Ishikawa (cell line): ENCODE measurements around the gene TANC1.

Source experiments
- EGR1 ChIP-seq: IDR thresholded peaks from 2 replicates; pipeline ENCODE4 v1.6.1; 2012
- EP300 ChIP-seq: IDR thresholded peaks from 2 replicates; pipeline ENCODE4 v1.6.1; 2012; ENCODE audit warnings: borderline replicate concordance
- FOXM1 ChIP-seq: IDR thresholded peaks from 2 replicates; pipeline ENCODE4 v1.6.1; 2012; ENCODE audit warnings: low read depth, borderline replicate concordance
- NFIC ChIP-seq: IDR thresholded peaks from 2 replicates; pipeline ENCODE4 v1.6.1; 2012
- RAD21 ChIP-seq: IDR thresholded peaks from 2 replicates; pipeline ENCODE4 v1.6.1; 2012; ENCODE audit warnings: low read depth
- REST ChIP-seq: IDR thresholded peaks from 2 replicates; pipeline ENCODE4 v1.6.1; 2012; ENCODE audit warnings: low read depth, mild to moderate bottlenecking
- TAF1 ChIP-seq: IDR thresholded peaks from 2 replicates; pipeline ENCODE4 v1.6.1; 2012; ENCODE audit warnings: low read depth, mild to moderate bottlenecking
- TCF12 ChIP-seq: IDR thresholded peaks from 2 replicates; pipeline ENCODE4 v1.6.1; 2012; ENCODE audit warnings: low read depth
- YY1 ChIP-seq: IDR thresholded peaks from 2 replicates; pipeline ENCODE4 v1.6.1; 2012; ENCODE audit warnings: low read depth

GRCh38 chr2:159174759-159175158 is 206.3 kb downstream of the TANC1 start:
- TF ChIP-seq RAD21 (no peak), REST (no peak), NFIC (no peak), FOXM1 (no peak), TAF1 (no peak), YY1 (no peak), EP300 (no peak), EGR1 (no peak), TCF12 (no peak)
